Measurements from ENCODE around the gene RBM6. TPM values are rescaled to one million over a fixed set of nuclear protein-coding genes. Genes with fewer than 3 reads are reported as not detected.

RBM6 gene
- total and polyA plus RNA-seq, 2 experiments from 2014 or later, result 66.6 to 97.6 TPM

GRCh38 chr3:50111757-50112156 lies 171.8 kb downstream of the RBM6 start:
- no peak overlapping the region for H3K4me3 ChIP-seq
- no peaks in the 10 kb centered on the region for H3K9me3 Mint-ChIP-seq
- no peaks in the 10 kb centered on the region for H3K27me3 ChIP-seq (ENCODE audit: insufficient read depth)
- H3K4me3 Mint-ChIP-seq, result no peak overlapping the region
- H3K27me3 Mint-ChIP-seq (ENCODE audit: insufficient read depth, low read depth, poor library complexity), result peaks cover 10% of the 10 kb centered on the region
- peaks cover 30% of the 10 kb centered on the region for H4K20me1 ChIP-seq (replicated peaks; ENCODE audit: insufficient read depth)
- no peak overlapping the region for H3K27ac ChIP-seq (ENCODE audit: low read depth)
- H3K9me2 ChIP-seq (ENCODE audit: insufficient read depth), result no peaks in the 10 kb centered on the region
- H2AFZ ChIP-seq, result no peak overlapping the region
- peaks cover 39% of the 10 kb centered on the region for H3F3A ChIP-seq (replicated peaks; ENCODE audit: low read depth)
- H3K79me2 ChIP-seq (replicated peaks; ENCODE audit: insufficient read depth), result no peaks in the 10 kb centered on the region
- H3K4me1 ChIP-seq (ENCODE audit: insufficient read depth), result no peaks in the 10 kb centered on the region
- peaks cover 11% of the 10 kb centered on the region for H3K4me1 Mint-ChIP-seq
- no peak overlapping the region for H3K4me2 ChIP-seq
- no peak for TF ChIP-seq EZH2 (IDR thresholded peaks at IDR 0.05; ENCODE audit: low read depth, unreplicated experiment)
- TF ChIP-seq CREB1 (CRISPR knock-in tag; IDR thresholded peaks at IDR 0.05; ENCODE audit: low read depth), result no peak
- TF ChIP-seq CTCF (conservative IDR thresholded peaks at IDR 0.05; ENCODE audit: low read depth in 2 of 2), result no peak
- no peak for TF ChIP-seq ETS1 (IDR thresholded peaks at IDR 0.05)
- no peak for TF ChIP-seq JUNB (IDR thresholded peaks at IDR 0.05; ENCODE audit: unreplicated experiment)
- TF ChIP-seq POLR2AphosphoS5 (IDR thresholded peaks at IDR 0.05; ENCODE audit: low read depth), result no peak
- no peak for TF ChIP-seq STAT1 (IDR thresholded peaks at IDR 0.05; ENCODE audit: unreplicated experiment)
- H3K36me3 Mint-ChIP-seq (ENCODE audit: low read depth), result peaks cover 92% of the 10 kb centered on the region
- DNase-seq (ENCODE audit: low spot score) (no peak), ATAC-seq (no peak)
- peaks cover 95% of the 10 kb centered on the region for H3K36me3 ChIP-seq (ENCODE audit: insufficient read depth)
- H3K27ac Mint-ChIP-seq, result no peak overlapping the region

GRCh38 chr3:50112462-50112861 lies 172.5 kb downstream of the RBM6 start:
- Histone ChIP-seq H2AFZ (no peak overlapping the region), H3F3A (replicated peaks; ENCODE audit: low read depth) (peaks cover 36% of the 10 kb centered on the region), H3K9me2 (ENCODE audit: insufficient read depth) (no peaks in the 10 kb centered on the region), H3K4me3 (no peak overlapping the region), H4K20me1 (replicated peaks; ENCODE audit: insufficient read depth) (peaks cover 25% of the 10 kb centered on the region), H3K79me2 (replicated peaks; ENCODE audit: insufficient read depth) (no peaks in the 10 kb centered on the region), H3K4me1 (ENCODE audit: insufficient read depth) (no peaks in the 10 kb centered on the region), H3K27ac (ENCODE audit: low read depth) (no peak overlapping the region), H3K27me3 (ENCODE audit: insufficient read depth) (no peaks in the 10 kb centered on the region), H3K4me2 (no peak overlapping the region), H3K36me3 (ENCODE audit: insufficient read depth) (peaks cover 95% of the 10 kb centered on the region)
- TF ChIP-seq EZH2 (IDR thresholded peaks at IDR 0.05; ENCODE audit: low read depth, unreplicated experiment), result no peak
- no peak for TF ChIP-seq JUNB (IDR thresholded peaks at IDR 0.05; ENCODE audit: unreplicated experiment)
- TF ChIP-seq REST (IDR thresholded peaks at IDR 0.05; ENCODE audit: unreplicated experiment), result no peak
- no peak for TF ChIP-seq ZNF114 (CRISPR knock-in tag; IDR thresholded peaks at IDR 0.05)
- H3K4me3 Mint-ChIP-seq, result no peak overlapping the region
- H3K9me3 Mint-ChIP-seq, result no peaks in the 10 kb centered on the region
- peaks cover 10% of the 10 kb centered on the region for H3K27me3 Mint-ChIP-seq (ENCODE audit: insufficient read depth, low read depth, poor library complexity)
- ATAC-seq, result no peak
- H3K27ac Mint-ChIP-seq, result no peak overlapping the region
- peaks cover 92% of the 10 kb centered on the region for H3K36me3 Mint-ChIP-seq (ENCODE audit: low read depth)
- DNase-seq (ENCODE audit: low spot score), result no peak
- H3K4me1 Mint-ChIP-seq, result peaks cover 11% of the 10 kb centered on the region

Measured in GM23338 (cell line).